HG02798 (cell line): ENCODE measurements around the gene PREX1.
"Not testable (repeated sequence)": the region's sequence is repeated elsewhere in the genome, so short reads cannot be mapped to it uniquely, and the experiment has no call there.

Source experiments
- ATAC-seq: cut with Tn5 transposase; IDR thresholded peaks from one replicate; pipeline ENCODE4 v1.9.1; 2021; ENCODE audit warnings: mild to moderate bottlenecking; ENCODE audit not compliant: unreplicated experiment, poor library complexity

The PREX1 gene

DNA sequence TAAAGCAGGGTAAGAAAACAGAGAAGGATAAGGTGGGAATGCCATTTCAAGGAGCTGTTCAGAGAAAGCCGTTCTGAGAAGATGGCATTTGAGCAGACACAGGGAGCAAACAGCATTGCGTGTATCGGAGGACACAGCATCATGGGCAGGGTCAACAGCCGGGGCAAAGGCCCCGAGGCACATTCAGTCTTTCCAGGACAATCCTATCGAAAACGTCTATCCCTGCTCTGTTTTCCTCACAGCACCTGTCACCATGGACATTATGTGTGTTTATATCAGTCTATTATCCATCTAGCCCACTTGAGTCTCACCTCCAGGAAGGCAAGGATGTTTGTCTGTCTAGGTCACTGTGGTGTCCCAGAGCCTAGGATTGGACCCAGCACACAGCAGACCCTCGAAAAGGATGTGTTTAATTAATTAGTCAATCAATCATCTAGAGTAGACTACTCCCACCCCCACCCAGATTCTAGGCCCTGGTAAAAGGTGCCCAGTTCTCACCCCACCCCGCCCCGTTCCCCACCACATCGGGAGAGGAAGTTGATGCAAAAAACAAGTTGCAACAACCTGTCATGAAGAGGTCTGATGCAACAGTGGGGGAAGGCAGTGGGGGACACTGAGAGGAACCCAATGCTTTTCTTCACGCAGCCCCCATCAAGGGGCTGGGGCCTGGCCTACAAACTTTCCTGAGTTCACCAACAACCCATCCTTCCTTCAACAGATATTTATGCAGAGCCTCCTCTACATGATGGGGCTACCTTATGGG lies 66.6 kb downstream of the PREX1 start:
- no peak for ATAC-seq

DNA sequence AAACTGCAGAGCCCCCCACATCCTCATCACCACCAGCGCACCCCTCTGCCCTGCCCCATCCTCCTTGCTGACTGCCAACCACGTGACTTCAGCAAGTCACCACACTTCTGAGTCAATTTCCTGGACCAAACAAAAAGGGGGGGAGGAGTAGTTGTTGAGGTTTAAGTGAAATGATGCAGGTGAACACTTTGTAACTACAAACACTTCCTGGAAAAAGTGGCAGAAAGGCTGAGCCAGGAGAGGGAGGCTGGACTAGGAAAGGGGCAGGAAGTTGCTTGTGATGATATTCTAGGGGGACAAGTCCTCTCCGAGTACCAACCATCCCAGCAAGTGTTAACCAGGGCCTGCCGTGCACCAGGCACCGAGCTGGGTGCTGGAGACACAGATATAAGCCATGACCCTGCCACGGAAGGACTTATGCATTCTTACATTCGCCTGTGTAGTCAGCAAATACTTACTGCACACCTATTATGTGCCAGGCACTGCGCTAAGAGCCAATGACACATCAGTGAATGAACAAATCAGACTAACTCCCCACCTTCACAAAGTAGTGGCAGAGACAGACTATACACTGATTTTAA lies 67.3 kb downstream of the PREX1 start:
- ATAC-seq = peak; percentile 60

- no peak for ATAC-seq
These were observed 68.1 kb downstream of the PREX1 start for GRCh38 chr20:48759631-48760245.

DNA sequence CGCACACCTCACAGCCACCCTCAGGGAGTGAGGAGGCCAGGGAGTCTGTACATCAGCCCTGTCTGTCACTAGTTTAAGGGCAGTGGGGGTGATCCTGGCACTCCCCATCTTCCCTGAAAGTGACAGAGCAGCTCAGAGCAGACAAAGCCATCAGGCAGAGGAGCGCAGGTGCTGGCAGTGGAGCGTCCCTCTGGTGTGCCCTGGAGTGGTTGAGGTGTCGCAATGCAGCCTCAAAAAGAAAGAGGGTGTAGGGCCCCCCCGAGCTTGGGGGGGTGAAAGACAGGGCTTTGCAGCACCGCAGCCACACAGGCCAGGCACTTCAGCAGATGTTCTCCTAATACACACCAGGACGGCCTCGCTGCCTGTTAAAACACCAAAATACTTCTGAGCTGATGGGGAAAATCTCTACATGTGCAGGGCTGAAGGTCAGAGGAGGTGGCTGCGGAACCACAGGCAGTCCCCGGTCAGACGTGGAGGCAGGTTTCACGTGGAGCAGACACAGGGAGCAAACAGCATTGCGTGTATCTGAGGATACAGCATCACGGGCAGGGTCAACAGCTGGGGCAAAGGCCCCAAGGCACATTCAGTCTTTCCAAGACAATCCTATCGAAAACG lies 69.5 kb downstream of the PREX1 start:
- ATAC-seq = no peak

GRCh38 chr20:48756774-48757173 lies 71.0 kb downstream of the PREX1 start:
- not testable (repeated sequence) for ATAC-seq

DNA sequence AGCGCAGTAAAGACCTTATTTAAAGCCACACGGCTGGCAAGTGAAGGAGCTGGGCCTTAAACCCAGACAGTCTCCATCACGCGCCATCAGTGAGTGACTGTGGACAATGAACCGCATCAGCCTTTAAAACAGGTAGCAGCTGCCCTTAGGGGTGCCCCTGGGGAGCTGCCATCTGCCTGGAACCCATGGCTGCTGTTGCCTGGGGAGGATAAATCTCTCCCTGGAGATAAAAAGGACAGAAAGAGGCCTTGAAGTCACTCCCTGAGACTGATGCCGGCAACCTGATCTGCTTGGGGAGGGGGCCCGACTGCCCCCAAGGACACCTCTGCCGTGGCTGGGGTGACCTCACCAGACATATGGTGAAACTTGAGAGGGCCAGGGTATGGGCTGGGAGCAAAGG lies 73.5 kb downstream of the PREX1 start:
- no peak for ATAC-seq

GRCh38 chr20:48752963-48753362 lies 74.8 kb downstream of the PREX1 start:
- ATAC-seq = no peak

- no peak for ATAC-seq
These were observed 75.9 kb downstream of the PREX1 start for GRCh38 chr20:48751871-48752270.

GRCh38 chr20:48750941-48751635 lies 76.7 kb downstream of the PREX1 start:
- ATAC-seq = no peak

GRCh38 chr20:48750376-48750775 lies 77.4 kb downstream of the PREX1 start:
- no peak for ATAC-seq

- no peak for ATAC-seq
These were observed 78.4 kb downstream of the PREX1 start for GRCh38 chr20:48749437-48749836.

DNA sequence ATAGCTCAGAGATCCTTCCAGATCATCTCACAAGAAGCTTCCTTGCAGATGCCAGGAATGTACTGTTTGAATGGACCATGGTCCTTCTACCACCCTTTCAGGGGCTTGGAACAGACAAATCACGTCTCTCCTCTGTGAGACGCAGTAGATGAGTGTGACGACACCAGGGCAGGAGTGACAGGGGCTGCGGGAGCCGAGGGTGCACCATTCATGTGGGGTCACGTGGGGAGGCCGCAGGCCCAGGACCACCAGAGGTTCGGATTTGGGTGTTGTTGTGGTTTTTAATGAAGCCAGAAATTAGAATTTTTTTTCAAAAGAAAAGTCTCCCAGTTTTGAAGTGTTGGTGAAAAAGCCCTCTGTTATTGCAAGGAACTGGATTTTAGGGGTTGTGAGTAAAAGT lies 79.2 kb downstream of the PREX1 start:
- ATAC-seq = no peak

GRCh38 chr20:48747840-48748414 lies 79.9 kb downstream of the PREX1 start:
- ATAC-seq = no peak

GRCh38 chr20:48745330-48745729 lies 82.5 kb downstream of the PREX1 start:
- ATAC-seq = no peak

GRCh38 chr20:48744515-48744914 lies 83.3 kb downstream of the PREX1 start:
- no peak for ATAC-seq

GRCh38 chr20:48743807-48744206 lies 84.0 kb downstream of the PREX1 start:
- no peak for ATAC-seq

DNA sequence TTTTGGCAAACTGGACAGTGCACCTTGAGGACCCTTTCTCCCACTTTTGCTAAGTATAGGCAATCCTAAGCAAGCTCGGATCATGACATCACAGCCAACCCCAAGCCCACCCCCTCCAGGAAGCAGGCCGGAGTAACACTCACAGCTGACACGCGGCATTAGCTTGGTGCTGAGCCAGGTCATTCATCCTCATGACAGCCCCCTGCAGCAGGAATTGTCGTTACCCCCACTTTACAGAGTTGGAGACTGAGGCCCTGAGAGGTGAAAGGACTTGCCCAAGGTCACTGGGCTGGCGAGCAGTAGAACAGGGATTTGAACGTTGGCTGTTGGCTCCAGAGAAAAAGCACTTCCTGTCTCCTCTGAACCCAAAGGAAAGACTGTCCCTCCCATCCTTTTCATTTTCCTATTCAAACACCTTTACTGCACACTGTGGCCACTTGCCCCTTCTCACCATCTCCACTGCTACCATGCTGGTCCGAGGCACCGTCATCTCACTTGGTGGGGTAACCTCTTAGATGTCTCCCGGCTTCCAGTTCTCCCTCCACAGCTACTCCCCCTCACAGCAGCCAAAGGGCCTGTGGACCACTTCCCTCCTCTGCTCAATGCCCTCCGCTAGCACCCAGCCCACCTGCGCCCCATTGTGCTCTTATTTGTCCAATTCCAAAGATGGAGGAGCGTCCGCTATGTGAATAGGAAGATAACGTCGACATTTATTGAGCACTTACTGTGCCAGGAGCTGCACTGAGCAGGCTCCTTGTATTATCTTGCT lies 84.7 kb downstream of the PREX1 start:
- no peak for ATAC-seq

- no peak for ATAC-seq
These were observed 85.6 kb downstream of the PREX1 start for GRCh38 chr20:48742233-48742632.

DNA sequence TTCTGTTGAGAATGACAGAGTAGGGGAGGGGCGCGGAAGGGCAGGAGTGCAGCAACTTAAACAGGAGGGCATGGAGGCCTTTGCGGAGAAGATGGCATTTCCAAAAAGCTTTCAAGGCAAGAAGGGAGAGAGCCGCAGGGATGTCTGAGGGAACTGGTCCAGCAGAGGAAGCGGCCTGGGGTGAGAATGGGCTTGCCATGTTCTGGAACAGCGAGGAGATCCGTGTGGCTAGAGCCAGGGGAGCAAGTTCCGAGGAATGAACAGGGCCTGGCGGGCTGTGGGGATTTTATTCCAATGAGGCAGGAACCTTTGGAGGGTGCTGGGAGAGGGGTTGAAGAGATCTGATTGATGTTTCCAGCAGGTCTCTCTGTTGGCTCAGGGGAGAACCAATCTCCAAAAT lies 86.1 kb downstream of the PREX1 start:
- ATAC-seq = no peak

GRCh38 chr20:48740712-48741111 lies 87.1 kb downstream of the PREX1 start:
- peak; percentile 44 for ATAC-seq
